HG03565 (cell line): ENCODE results near the gene C2orf92.
"Not testable (repeated sequence)": the region's sequence is repeated elsewhere in the genome, so short reads cannot be mapped to it uniquely, and the experiment has no call there.

Source experiments
- ATAC-seq: cut with Tn5 transposase; IDR thresholded peaks from one replicate; pipeline ENCODE4 v1.9.1; 2021; ENCODE audit warnings: mild to moderate bottlenecking, moderate library complexity; ENCODE audit not compliant: unreplicated experiment

C2orf92 gene

GRCh38 chr2:97669448-97669847 is at the start of gene C2orf92:
Gene C2orf92 (plus strand): TSS chr2:97669713. CDS start chr2:97669789, 76 bp downstream.
- no peak for ATAC-seq

GRCh38 chr2:97620492-97620891 is 49.0 kb upstream of the C2orf92 start:
- ATAC-seq = not testable (repeated sequence)

- ATAC-seq = not testable (repeated sequence)
Measured at GRCh38 chr2:97622976-97623375, 46.5 kb upstream of the C2orf92 start.

GRCh38 chr2:97625354-97626048 is 44.0 kb upstream of the C2orf92 start:
- ATAC-seq = not testable (repeated sequence)

GRCh38 chr2:97626049-97626430 is 43.5 kb upstream of the C2orf92 start:
- not testable (repeated sequence) for ATAC-seq

- no peak for ATAC-seq
Measured at GRCh38 chr2:97644023-97644717, 25.3 kb upstream of the C2orf92 start.

- no peak for ATAC-seq
Measured at GRCh38 chr2:97645112-97645694, 24.3 kb upstream of the C2orf92 start.

GRCh38 chr2:97645695-97646629 is 23.6 kb upstream of the C2orf92 start, which contains the start of gene COX5B:
Gene COX5B (plus strand): TSS chr2:97646062. CDS start chr2:97646087, 25 bp downstream.
- peak; percentile 78 for ATAC-seq

GRCh38 chr2:97646977-97647376 is 22.5 kb upstream of the C2orf92 start:
- ATAC-seq = no peak

GRCh38 chr2:97651114-97651513 is 18.4 kb upstream of the C2orf92 start:
- no peak for ATAC-seq

GRCh38 chr2:97653473-97653872 is 16.0 kb upstream of the C2orf92 start:
- ATAC-seq = no peak

GRCh38 chr2:97653874-97654273 is 15.6 kb upstream of the C2orf92 start:
- ATAC-seq = no peak

- ATAC-seq = no peak
Measured at GRCh38 chr2:97654309-97654708, 15.2 kb upstream of the C2orf92 start.

GRCh38 chr2:97654791-97655190 is 14.7 kb upstream of the C2orf92 start:
- no peak for ATAC-seq

GRCh38 chr2:97656129-97656755 is 13.3 kb upstream of the C2orf92 start:
- no peak for ATAC-seq

GRCh38 chr2:97656905-97657587 is 12.5 kb upstream of the C2orf92 start:
- no peak for ATAC-seq

- ATAC-seq = no peak
Measured at GRCh38 chr2:97657986-97658690, 11.4 kb upstream of the C2orf92 start.

- no peak for ATAC-seq
Measured at GRCh38 chr2:97658691-97659157, 10.8 kb upstream of the C2orf92 start.
